ENCODE results near the gene PDLIM3.
"Not testable (repeated sequence)": the region's sequence is repeated elsewhere in the genome, so short reads cannot be mapped to it uniquely, and the experiment has no call there.

The PDLIM3 gene

DNA sequence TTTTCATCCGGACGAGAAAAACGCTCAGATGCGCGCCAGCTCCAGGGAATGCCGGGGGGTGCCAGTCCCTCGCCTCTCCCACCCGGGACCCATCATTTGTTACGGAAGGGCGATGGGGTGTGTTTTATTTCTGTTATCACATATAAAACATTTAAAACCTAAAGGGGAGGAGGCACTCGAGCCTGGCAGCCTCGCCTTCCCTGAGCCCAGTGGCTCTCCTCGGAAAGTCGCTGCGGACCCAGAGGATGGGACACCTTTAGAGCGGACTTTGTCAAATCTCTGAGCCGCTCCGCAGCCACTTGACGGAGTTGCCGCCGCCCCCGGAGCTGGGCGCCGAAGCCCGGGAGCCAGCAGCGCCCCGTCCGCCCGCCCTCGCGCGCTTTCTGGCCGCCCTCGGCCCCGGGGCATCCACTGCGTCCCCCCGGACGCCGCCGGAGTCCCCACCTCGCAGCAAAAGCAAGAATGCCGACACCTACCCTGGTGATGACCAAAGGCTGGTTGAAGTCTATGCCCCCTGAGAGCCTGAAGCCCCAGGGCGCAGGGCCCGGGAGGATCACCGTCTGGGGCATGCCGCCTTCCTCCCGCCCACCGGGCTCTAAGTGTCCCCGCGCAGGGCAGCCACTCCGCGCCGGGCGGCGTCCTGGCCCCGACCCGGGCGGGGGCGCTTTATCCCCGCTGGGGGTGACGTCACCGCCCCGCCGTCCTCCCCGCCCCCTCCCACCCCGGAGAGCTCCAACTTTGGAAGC lies at the start of gene PDLIM3:
TSS of gene PDLIM3 (minus strand) at position 642 of the 746 bp plus-strand sequence. CDS start at position 569, 73 bp downstream.
- no peak for DNase-seq

- DNase-seq: no peak
These were observed 48.5 kb upstream of the PDLIM3 start for GRCh38 chr4:185583813-185584212.

- no peak for DNase-seq
These were observed 47.5 kb upstream of the PDLIM3 start for GRCh38 chr4:185582651-185583400.

GRCh38 chr4:185580699-185581098 lies 45.4 kb upstream of the PDLIM3 start:
- no peak for DNase-seq

DNA sequence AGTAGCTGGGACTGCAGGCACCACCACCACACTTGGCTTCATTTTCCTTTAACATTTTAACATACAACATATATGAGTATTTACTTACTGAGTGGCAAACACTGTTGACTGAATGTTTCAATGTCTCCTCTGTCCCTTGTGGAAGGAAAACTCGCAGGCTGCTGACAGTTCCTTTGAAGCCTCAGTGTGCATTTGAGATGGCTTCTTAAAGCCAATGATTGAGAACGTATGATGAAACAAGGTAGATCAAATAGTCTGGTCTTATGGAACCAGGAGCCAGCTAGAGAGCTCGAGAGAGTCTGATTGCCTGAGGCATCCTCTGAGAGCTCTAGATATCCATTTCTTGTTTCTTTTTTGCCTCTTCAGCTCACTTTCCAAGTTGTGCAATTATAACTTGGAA lies 43.0 kb upstream of the PDLIM3 start:
- no peak for DNase-seq

DNA sequence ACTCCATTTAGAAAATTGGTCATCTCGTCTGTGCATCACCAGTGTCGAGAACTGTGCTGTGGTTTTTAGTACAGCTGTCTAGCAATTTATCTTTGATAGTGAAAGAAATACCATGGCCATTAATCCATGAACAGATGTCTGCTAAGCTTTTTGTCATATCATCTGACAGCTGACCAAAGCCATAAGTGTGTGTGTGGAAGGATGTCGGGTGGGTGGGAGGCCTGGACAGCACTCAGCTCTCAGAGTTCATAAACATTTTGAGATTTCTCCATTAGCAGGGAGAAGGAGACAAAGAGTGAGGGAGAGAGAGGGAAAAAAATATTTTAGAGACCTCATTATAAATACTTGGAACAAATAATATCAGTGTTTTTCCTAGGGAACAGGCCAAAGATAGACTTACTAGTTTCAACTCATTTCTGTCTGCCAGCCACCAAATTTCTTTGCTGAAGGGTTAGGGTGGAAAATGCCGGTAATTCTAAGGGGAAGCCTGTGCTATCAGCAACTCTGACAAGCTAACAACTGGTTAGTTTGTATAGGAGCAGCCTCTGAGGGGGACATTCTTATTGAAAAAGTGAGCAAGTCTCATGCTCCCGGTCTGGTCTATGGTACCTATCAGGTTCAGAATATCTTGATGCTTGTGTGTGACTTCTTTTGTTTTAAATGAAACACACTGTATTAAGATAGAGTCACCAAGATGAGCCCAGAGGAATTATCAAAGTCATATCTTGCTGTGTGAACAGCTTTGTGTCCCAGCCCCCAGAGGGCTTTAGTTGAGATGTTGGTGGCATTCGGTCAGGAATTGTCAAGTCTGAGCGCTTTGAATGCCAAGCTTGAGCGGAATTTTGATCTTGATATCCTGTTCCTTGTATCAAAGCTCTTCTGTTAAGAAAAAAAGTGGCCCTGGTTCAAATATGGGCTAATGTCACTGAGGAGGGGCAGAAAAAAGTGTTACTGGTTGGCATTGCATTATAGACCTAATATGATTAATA lies 41.9 kb upstream of the PDLIM3 start:
- DNase-seq: no peak

- no peak for DNase-seq
These were observed 41.1 kb upstream of the PDLIM3 start for GRCh38 chr4:185576314-185576961.

- DNase-seq: no peak
These were observed 38.4 kb upstream of the PDLIM3 start for GRCh38 chr4:185573651-185574199.

DNA sequence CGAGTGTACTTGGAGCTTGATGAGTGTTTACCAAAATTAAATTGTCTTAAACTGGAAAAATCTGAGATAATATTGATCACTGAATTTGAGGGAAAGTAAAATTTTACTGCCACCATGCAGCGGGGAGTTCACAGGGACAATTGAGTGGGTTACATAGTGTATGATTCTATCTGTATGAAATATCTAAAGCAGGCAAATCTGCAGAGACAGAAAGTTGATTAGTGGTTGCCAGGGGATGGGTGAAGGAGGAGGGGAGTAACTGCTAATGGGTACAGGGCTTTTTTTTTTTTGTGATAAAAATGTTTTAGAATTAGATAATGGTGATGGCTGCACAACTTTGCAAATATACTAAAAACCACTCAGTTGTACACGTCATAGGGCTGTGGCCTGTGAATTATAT lies 35.4 kb upstream of the PDLIM3 start:
- DNase-seq: no peak

- no peak for DNase-seq
These were observed 32.4 kb upstream of the PDLIM3 start for GRCh38 chr4:185567381-185568376.

GRCh38 chr4:185566972-185567371 lies 31.7 kb upstream of the PDLIM3 start:
- no peak for DNase-seq

DNA sequence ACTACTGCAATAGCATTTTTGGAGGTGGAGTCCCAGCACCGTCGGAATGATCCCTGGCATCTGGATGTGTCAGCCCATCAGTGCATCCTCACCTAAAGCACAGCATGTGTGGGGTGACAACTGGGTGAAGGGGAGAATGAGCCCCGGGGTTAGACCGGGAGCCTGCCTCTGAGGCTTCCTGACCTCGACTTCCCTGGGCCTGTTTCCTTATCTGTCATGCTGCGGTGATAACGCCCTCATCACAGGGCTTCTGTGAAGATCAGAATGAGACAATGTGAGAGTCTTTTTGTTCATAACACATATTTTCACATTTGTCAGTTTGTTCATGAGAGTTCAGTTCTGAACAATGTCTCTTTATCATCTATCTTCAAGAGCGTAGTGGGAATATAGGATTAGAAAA lies 31.1 kb upstream of the PDLIM3 start:
- no peak for DNase-seq

DNA sequence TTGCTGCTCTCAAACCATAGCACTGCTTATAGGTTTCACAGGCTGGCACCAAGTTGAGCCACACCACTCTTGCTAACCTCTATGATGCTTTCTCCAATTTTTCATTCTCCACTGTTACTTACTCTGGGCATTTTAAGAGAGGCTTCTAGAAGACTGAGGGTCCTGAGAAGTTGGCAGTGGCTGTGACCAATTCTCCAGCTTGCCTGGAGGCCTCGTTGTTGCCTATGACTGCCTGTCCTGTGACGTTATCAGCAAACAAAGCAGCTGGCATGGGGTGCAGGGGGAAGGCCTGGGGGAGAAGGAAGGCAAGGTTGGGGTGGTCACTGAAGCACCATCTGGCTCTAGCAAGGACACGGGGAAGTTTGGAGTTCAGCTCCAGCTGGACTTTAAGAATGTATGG lies 30.4 kb upstream of the PDLIM3 start:
- DNase-seq: no peak

- no peak for DNase-seq
These were observed 29.0 kb upstream of the PDLIM3 start for GRCh38 chr4:185564349-185564748.

- no peak for DNase-seq
These were observed 27.2 kb upstream of the PDLIM3 start for GRCh38 chr4:185562531-185562930.

- DNase-seq: no peak
These were observed 25.0 kb upstream of the PDLIM3 start for GRCh38 chr4:185560316-185560715.

- DNase-seq: no peak
These were observed 24.6 kb upstream of the PDLIM3 start for GRCh38 chr4:185559915-185560281.

GRCh38 chr4:185559251-185559914 lies 24.1 kb upstream of the PDLIM3 start:
- DNase-seq: not testable (repeated sequence)

- no peak for DNase-seq
These were observed 19.2 kb upstream of the PDLIM3 start for GRCh38 chr4:185554365-185555126.

DNA sequence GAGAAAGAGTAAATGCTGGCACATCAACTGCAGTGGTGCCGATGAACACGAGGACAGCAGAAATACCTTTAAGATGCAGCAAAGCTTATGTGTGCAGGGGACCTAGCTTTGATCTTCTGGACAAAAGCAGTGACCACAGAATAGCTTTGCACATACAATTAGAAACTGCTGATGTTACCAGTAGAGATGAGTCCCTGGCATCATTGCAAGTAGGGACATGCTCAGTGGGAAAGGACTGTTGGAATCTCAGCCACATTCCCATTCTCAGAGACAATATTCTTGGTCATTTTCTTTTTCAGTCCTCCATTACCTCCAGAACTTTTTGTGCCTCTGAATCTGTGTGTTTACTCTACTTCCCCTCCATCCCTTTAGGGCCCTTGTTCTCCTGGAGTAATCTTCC lies 16.9 kb upstream of the PDLIM3 start:
- no peak for DNase-seq
